K562 (cell line): Measurements from ENCODE around the gene LRRC75A. TPM values are rescaled to one million over a fixed set of nuclear protein-coding genes. Genes with fewer than 3 reads are reported as not detected.

Source experiments
- ATAC-seq: fragments of 200-7000 bp; cut with Tn5 transposase; 3 replicates; pipeline ENCODE4 v1.9.1; 2020; ENCODE audit warnings: moderate library complexity
- BruUV-seq: library from RNA; stranded (reverse); fragments of 400-500 nt; replicated peaks from 2 replicates; lab custom pipeline; 2021; lab: Mats Ljungman, UMichigan
- CTCF ChIA-PET: fragments of 300-600 bp; formaldehyde crosslinking; extraction: SDS; loops from one replicate; lab custom pipeline; 2021; ENCODE audit warnings: low intra/inter-chr PET ratio; lab: Yijun Ruan, JAX
- POLR2A ChIA-PET: fragments of 300-600, 350-650 bp; sonication (Branson Sonifier 250); formaldehyde crosslinking; extraction: SDS; loops from one replicate; lab custom pipeline; 2021; ENCODE audit warnings: antibody characterized with exemption, inconsistent platforms; lab: Yijun Ruan, JAX
- DNase-seq, 4 experiments: peaks; one replicate each; pipeline versions ENCODE4 v3.0.0 to v3.0.0-alpha.2; 2011 to 2018; ENCODE audit warnings: low spot score in 3 of 4, mixed read lengths in 3 of 4; ENCODE audit errors: extremely low read depth in 1 of 4
- FAIRE-seq: peaks from 2 replicates; lab custom pipeline; 2011; peaks lifted over from hg19 to GRCh38; lab: Jason Lieb, UNC
- H2AFZ ChIP-seq: 2 replicates; pipeline ENCODE4 v1.6.0; 2011; ENCODE audit warnings: low read depth, low read length, control low read depth, inconsistent platforms
- H3K27ac ChIP-seq: fragments of 200-600 bp; 3 replicates; pipeline ENCODE4 v1.8.0; 2011; ENCODE audit warnings: low read depth, mild to moderate bottlenecking, control low read depth, inconsistent platforms, low read length, moderate library complexity, mixed read lengths; ENCODE audit errors: extremely low read depth
- H3K27me3 ChIP-seq, 2 experiments: fragments of 300-600 bp in 1 of 2; 2 replicates in 1 of 2; 3 replicates in 1 of 2; pipeline versions ENCODE4 v1.6.0 to v1.8.0; 2011; ENCODE audit warnings: inconsistent platforms in 2 of 2, low read length in 2 of 2, mild to moderate bottlenecking in 1 of 2, mixed read lengths in 1 of 2, moderate library complexity in 1 of 2; ENCODE audit not compliant: control insufficient read depth in 2 of 2, insufficient read depth in 2 of 2
- H3K36me3 ChIP-seq: fragments of 300-600 bp; 3 replicates; pipeline ENCODE4 v1.8.0; 2011; ENCODE audit warnings: mild to moderate bottlenecking, low read length, inconsistent platforms; ENCODE audit not compliant: control insufficient read depth, insufficient read depth
- H3K4me1 ChIP-seq, 2 experiments: fragments of 200-600 bp in 1 of 2; replicated peaks in 1 of 2; 2 replicates in 1 of 2; 3 replicates in 1 of 2; pipeline versions ENCODE4 v1.5.1 to v1.8.0; 2011; ENCODE audit warnings: inconsistent platforms in 2 of 2, low read length in 2 of 2, mild to moderate bottlenecking in 1 of 2, mixed read lengths in 1 of 2, moderate library complexity in 1 of 2; ENCODE audit not compliant: control insufficient read depth in 2 of 2, insufficient read depth in 2 of 2
- H3K4me2 ChIP-seq: 2 replicates; pipeline ENCODE4 v1.6.1; 2011; ENCODE audit warnings: low read length, control low read depth, inconsistent platforms, mixed read lengths; ENCODE audit not compliant: insufficient read depth
- H3K4me3 ChIP-seq: fragments of 200-600 bp; sonication (generic), shearing (Covaris generic); 2 replicates; pipeline ENCODE4 v1.5.1; 2016; ENCODE audit warnings: control low read depth, inconsistent platforms
- H3K79me2 ChIP-seq: fragments of 200-600 bp; 3 replicates; pipeline ENCODE4 v1.8.0; 2011; ENCODE audit warnings: low read length, inconsistent platforms; ENCODE audit not compliant: control insufficient read depth, insufficient read depth
- H3K9ac ChIP-seq, 2 experiments: 2 replicates each; pipeline versions ENCODE4 v1.6.0 to v1.6.1; 2011; ENCODE audit warnings: low read depth in 2 of 2, low read length in 2 of 2, control low read depth in 1 of 2, inconsistent platforms in 1 of 2, mild to moderate bottlenecking in 1 of 2, mixed read lengths in 1 of 2; ENCODE audit not compliant: insufficient read depth in 1 of 2
- H3K9me1 ChIP-seq: one replicate; pipeline ENCODE4 v1.6.0; 2011; ENCODE audit warnings: inconsistent platforms, mild to moderate bottlenecking, low read length, moderate library complexity; ENCODE audit not compliant: control insufficient read depth, insufficient read depth
- H3K9me3 ChIP-seq: replicated peaks from 2 replicates; pipeline ENCODE4 v1.5.1; 2011; ENCODE audit warnings: low read depth, low read length, inconsistent platforms; ENCODE audit not compliant: control insufficient read depth, insufficient read depth
- H4K20me1 ChIP-seq: replicated peaks from 2 replicates; pipeline ENCODE4 v1.6.1; 2011; ENCODE audit warnings: low read length, inconsistent platforms, mixed read lengths; ENCODE audit not compliant: control insufficient read depth, insufficient read depth
- ARID3A ChIP-seq: IDR thresholded peaks from 2 replicates; pipeline ENCODE4 v1.6.1; 2012; ENCODE audit warnings: low read depth, low read length, improper control_type of control experiment, borderline replicate concordance
- BACH1 ChIP-seq: fragments of 200-800 bp; sonication (Bioruptor generic); IDR thresholded peaks from 2 replicates; pipeline ENCODE4 v1.6.1; 2016; ENCODE audit warnings: missing genetic modification characterization, missing compliant biosample characterization
- ELF2 ChIP-seq: fragments of 250-450 bp; sonication (Bioruptor Pico); IDR thresholded peaks from 2 replicates; pipeline ENCODE4 v1.5.0; 2021; ENCODE audit warnings: mild to moderate bottlenecking
- HDAC1 ChIP-seq, 2 experiments: fragments of 450-650 bp; IDR thresholded peaks; 2 replicates each; pipeline ENCODE4 v1.6.1; 2016 to 2017; ENCODE audit warnings: inconsistent platforms in 1 of 2, mild to moderate bottlenecking in 1 of 2, moderate library complexity in 1 of 2
- MED1 ChIP-seq: sonication (generic); formaldehyde crosslinking; IDR thresholded peaks from 2 replicates; pipeline ENCODE4 v1.8.1; 2023; ENCODE audit warnings: missing genetic modification reagents, borderline replicate concordance
- MEF2D ChIP-seq: conservative IDR thresholded peaks from 2 replicates; pipeline ENCODE4 v1.6.1; 2016; ENCODE audit warnings: low read depth, missing genetic modification characterization, missing compliant biosample characterization
- NFIC ChIP-seq: fragments of 450-650 bp; IDR thresholded peaks from 2 replicates; pipeline ENCODE4 v1.6.1; 2017; ENCODE audit warnings: mild to moderate bottlenecking, inconsistent platforms
- PHB2 ChIP-seq: fragments of 450-650 bp; IDR thresholded peaks from 2 replicates; pipeline ENCODE4 v1.6.1; 2017; ENCODE audit warnings: low read depth
- PHF8 ChIP-seq: fragments of 200-600 bp; sonication (generic); IDR thresholded peaks from 2 replicates; pipeline ENCODE4 v1.6.1; 2012; ENCODE audit warnings: mixed run types, mild to moderate bottlenecking, inconsistent platforms, low read length, moderate library complexity, borderline replicate concordance
- PPARD ChIP-seq: fragments of 250-450 bp; sonication (Bioruptor Pico); IDR thresholded peaks from 2 replicates; pipeline ENCODE4 v1.8.0; 2022; ENCODE audit warnings: inconsistent platforms, mild to moderate bottlenecking, moderate library complexity
- RAD51 ChIP-seq: fragments of 450-650 bp; IDR thresholded peaks from 2 replicates; pipeline ENCODE4 v1.7.1; 2016; ENCODE audit warnings: low read depth, mild to moderate bottlenecking, borderline replicate concordance
- ZNF175 ChIP-seq: fragments of 200-800 bp; sonication (Bioruptor generic); IDR thresholded peaks from 2 replicates; pipeline ENCODE4 v1.6.1; 2016; ENCODE audit warnings: low read depth, mild to moderate bottlenecking, missing genetic modification characterization, missing compliant biosample characterization
- ZNF384 ChIP-seq: IDR thresholded peaks from 2 replicates; pipeline ENCODE4 v1.6.1; 2012; ENCODE audit warnings: low read depth, low read length, improper control_type of control experiment
- ZNF445 ChIP-seq: fragments of 250-450 bp; sonication (Bioruptor Pico); IDR thresholded peaks from 2 replicates; pipeline ENCODE4 v1.4.0; 2020; ENCODE audit warnings: low read depth, mild to moderate bottlenecking, moderate library complexity
- ZNF57 ChIP-seq: fragments of 450-650 bp; formaldehyde crosslinking; IDR thresholded peaks from 2 replicates; pipeline ENCODE4 v1.4.0; 2020; ENCODE audit warnings: mild to moderate bottlenecking, moderate library complexity
- in situ Hi-C: fragments of 300-500 bp; cut with MboI; formaldehyde crosslinking; loops from 4 replicates; pipeline ENCODE4 v1.15.0; 2018; ENCODE audit warnings: inconsistent platforms, mixed read lengths
- intact Hi-C: fragments of 100-400 bp; cut with micrococcal nuclease; formaldehyde crosslinking; loops from 2 replicates; pipeline ENCODE4 v1.14.2; 2022
- polyA plus RNA-seq, 8 experiments: library from polyadenylated mRNA; depleted of rRNA in 4 of 8; stranded (reverse) in 5 of 8; unstranded in 3 of 8; fragments of >200 nt; fragmentation: Nextera tagmentation in 2 of 8; fragmentation: Illumina TruSeq in 1 of 8; extraction: Ambion mirVana in 2 of 8; extraction: Trizol in 1 of 8; gene quantifications; 2 replicates each; pipeline versions ENCODE4 v1.2.1 to v1.2.3, GENCODE V29; 2011 to 2014; ENCODE audit warnings: inconsistent platforms in 1 of 8, missing spikeins in 1 of 8
- total RNA-seq, 7 experiments: library from RNA; depleted of rRNA in 6 of 7; stranded (reverse); fragments of >200 nt in 6 of 7; fragmentation: Illumina TruSeq in 2 of 7; extraction: Trizol in 2 of 7; gene quantifications; 2 replicates each; pipeline versions ENCODE4 v1.2.1 to v1.2.3, GENCODE V29; 2011 to 2021; ENCODE audit warnings: low replicate concordance in 1 of 7
- TF ChIP-seq, protein P1 (sequence below): fragments of 450-650 bp; IDR thresholded peaks from 2 replicates; pipeline ENCODE4 v1.6.1; 2016; ENCODE audit warnings: borderline replicate concordance
- TF ChIP-seq, protein P2 (sequence below): sonication (generic); formaldehyde crosslinking; IDR thresholded peaks from 2 replicates; pipeline ENCODE4 v1.8.0; 2022; ENCODE audit warnings: mild to moderate bottlenecking, missing genetic modification reagents

The LRRC75A gene
- total and polyA plus RNA-seq, 9 of the 15 experiments (the other 6 are each of a cell fraction or from before 2014, with no cell fraction given): 0.04 to 0.34 (median 0.08) TPM; not detected in 5

GRCh38 chr17:16519021-16519420, 27.0 kb upstream of the LRRC75A start:
- Histone ChIP-seq H2AFZ (no peak overlapping the region), H4K20me1 (no peaks in the 10 kb centered on the region), H3K27me3 (peaks cover 0 to 3% of the 10 kb centered on the region in 2 experiments; a peak in 3 of 5 replicates), H3K9me1 (no peaks in the 10 kb centered on the region), H3K4me1 (peaks cover 0 to 11% of the 10 kb centered on the region in 2 experiments; a peak in 3 of 5 replicates), H3K4me3 (no peak overlapping the region), H3K36me3 (no peaks in the 10 kb centered on the region), H3K4me2 (no peak overlapping the region), H3K9me3 (no peaks in the 10 kb centered on the region), H3K79me2 (no peaks in the 10 kb centered on the region), H3K27ac (no peak overlapping the region), H3K9ac (no peak overlapping the region)
- in situ Hi-C loops: no loop called here
- intact Hi-C loops: no loop called here
- ChIA-PET POLR2A (interaction anchor here (0.5 kb wide), 1 partner anchor 335 kb away, joined by 3 read pairs; no protein-coding TSS in a partner anchor), CTCF (no interaction called here)
- FAIRE-seq: no peak
- BruUV-seq: no TSS peak
- DNase-seq: no peak
- ATAC-seq: no peak
- TF ChIP-seq HDAC1 (IDR thresholded peaks at IDR 0.05): no peak
- no peak for TF ChIP-seq MEF2D (tag)
- TF ChIP-seq, protein P1, sequence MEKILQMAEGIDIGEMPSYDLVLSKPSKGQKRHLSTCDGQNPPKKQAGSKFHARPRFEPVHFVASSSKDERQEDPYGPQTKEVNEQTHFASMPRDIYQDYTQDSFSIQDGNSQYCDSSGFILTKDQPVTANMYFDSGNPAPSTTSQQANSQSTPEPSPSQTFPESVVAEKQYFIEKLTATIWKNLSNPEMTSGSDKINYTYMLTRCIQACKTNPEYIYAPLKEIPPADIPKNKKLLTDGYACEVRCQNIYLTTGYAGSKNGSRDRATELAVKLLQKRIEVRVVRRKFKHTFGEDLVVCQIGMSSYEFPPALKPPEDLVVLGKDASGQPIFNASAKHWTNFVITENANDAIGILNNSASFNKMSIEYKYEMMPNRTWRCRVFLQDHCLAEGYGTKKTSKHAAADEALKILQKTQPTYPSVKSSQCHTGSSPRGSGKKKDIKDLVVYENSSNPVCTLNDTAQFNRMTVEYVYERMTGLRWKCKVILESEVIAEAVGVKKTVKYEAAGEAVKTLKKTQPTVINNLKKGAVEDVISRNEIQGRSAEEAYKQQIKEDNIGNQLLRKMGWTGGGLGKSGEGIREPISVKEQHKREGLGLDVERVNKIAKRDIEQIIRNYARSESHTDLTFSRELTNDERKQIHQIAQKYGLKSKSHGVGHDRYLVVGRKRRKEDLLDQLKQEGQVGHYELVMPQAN: no peak
- no peak for TF ChIP-seq ZNF175 (CRISPR knock-in tag)
- no peak for TF ChIP-seq NFIC
- no peak for TF ChIP-seq ZNF384
- TF ChIP-seq PHB2: no peak
- no peak for TF ChIP-seq ZNF445 (CRISPR knock-in tag)
- no peak for TF ChIP-seq ZNF57 (CRISPR knock-in tag)
- no peak for TF ChIP-seq ARID3A
- no peak for TF ChIP-seq PHF8
- no peak for TF ChIP-seq PPARD (CRISPR knock-in tag)
- TF ChIP-seq BACH1: no peak
- TF ChIP-seq, protein P2, sequence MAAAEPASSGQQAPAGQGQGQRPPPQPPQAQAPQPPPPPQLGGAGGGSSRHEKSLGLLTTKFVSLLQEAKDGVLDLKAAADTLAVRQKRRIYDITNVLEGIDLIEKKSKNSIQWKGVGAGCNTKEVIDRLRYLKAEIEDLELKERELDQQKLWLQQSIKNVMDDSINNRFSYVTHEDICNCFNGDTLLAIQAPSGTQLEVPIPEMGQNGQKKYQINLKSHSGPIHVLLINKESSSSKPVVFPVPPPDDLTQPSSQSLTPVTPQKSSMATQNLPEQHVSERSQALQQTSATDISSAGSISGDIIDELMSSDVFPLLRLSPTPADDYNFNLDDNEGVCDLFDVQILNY (CRISPR knock-in tag): no peak
- TF ChIP-seq MED1 (CRISPR knock-in tag): no peak
- no peak for TF ChIP-seq RAD51
- no peak for TF ChIP-seq ELF2 (CRISPR knock-in tag)
- TF ChIP-seq, all 486 proteins: peak for 0
